ENCODE results near the gene SLC8A2.

Gene SLC8A2

DNA sequence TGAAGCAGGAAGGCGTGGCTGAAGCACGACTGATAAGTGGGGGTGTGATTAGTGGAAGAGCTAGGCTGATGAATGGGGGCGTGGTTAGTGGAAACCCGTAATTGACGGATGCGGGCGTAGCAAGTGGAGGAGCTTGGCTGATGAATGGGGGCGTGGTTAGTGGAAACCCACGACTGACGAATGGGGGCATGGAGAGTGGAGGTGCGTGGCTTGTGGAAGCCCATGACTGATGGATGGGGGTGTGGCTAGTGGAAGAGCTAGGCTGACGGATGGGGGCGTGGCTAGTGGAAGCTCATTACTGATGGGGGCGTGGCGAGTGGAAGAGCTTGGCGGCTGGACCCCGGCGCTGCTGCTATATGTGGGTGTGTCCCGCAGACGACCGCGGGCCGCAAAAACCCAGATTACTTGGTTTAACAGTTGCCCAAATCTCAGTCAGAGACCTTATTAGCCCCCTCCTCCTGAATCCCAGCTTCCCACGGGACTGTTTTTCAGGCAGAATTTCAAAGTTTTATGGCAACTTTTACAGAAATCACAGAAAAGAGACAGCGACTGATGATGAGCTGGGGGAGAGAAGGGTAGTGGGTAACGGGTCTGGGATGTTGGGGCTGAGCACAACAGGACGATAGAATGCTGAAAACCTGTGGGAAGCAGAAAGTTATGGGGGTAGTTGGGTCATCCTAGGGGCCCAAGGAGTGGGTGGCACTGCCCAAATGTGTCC, 43.4 kb downstream of the SLC8A2 start:
- TF ChIP-seq, protein P1, sequence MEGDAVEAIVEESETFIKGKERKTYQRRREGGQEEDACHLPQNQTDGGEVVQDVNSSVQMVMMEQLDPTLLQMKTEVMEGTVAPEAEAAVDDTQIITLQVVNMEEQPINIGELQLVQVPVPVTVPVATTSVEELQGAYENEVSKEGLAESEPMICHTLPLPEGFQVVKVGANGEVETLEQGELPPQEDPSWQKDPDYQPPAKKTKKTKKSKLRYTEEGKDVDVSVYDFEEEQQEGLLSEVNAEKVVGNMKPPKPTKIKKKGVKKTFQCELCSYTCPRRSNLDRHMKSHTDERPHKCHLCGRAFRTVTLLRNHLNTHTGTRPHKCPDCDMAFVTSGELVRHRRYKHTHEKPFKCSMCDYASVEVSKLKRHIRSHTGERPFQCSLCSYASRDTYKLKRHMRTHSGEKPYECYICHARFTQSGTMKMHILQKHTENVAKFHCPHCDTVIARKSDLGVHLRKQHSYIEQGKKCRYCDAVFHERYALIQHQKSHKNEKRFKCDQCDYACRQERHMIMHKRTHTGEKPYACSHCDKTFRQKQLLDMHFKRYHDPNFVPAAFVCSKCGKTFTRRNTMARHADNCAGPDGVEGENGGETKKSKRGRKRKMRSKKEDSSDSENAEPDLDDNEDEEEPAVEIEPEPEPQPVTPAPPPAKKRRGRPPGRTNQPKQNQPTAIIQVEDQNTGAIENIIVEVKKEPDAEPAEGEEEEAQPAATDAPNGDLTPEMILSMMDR (IDR thresholded peaks at IDR 0.05; ENCODE audit: control extremely low read depth, extremely low read depth, low read depth, missing control alignments): no peak
- POLR2A ChIA-PET: interaction anchor here (0.5 kb wide), 1 partner anchor 909 kb away, joined by 3 read pairs; no protein-coding TSS in a partner anchor
- DNase-seq (ENCODE audit: extremely low spot score): peak; percentile 89
- CTCF ChIA-PET: interaction anchor here (0.7 to 3.1 kb wide), 36 partner anchors 9 to 441 kb away, joined by 3 to 32 read pairs (median 4); partner anchors contain the start of genes DHX34, EHD2, KPTN and MEIS3

DNA sequence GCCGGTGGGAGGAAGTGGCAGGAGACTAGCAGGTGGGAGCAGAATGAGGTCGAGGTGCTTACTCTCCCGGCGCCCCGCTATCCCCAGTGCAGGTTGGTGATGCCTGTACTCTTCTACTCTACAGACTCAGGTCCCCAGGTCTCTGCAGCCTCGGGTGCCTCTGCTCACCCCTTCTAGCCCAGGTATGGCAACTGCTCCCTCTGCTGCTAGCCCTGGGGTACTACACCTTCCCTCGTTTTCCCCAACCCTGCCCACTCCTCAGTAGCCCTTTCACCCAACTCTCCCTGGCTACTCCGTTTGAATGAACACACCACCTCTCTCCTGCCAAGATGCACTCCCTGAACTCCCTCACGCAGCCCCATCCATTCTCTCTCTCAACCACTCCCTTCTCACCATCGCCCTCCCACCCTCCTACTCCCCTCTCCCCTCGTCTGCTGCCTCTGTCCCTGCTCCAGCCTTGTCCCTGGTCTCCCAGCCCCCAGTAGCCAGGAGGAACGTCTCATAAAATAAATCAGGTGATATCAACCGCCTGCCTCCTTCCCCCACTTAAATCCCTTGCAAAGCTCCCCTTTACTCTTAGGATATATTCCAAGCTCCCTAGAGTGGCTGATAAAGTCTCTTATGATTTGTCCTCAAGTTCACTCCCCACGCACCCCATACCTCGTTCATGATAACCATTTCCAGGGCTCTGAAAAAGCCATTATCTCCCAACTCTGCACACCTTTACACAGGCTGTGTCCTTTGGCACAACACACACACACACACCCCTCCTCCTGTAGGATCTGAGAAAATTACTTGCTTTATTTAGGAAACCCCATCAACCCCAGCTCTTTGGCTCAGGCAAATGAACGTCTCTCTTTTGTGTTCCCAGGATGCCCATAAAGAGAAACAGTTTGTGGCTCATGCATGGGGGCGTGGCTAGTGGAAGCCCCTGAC, 44.2 kb downstream of the SLC8A2 start:
- TF ChIP-seq, protein P1 (IDR thresholded peaks at IDR 0.05; ENCODE audit: control extremely low read depth, extremely low read depth, low read depth, missing control alignments): peak; percentile 78
- ChIA-PET CTCF (interaction anchor here (0.8 to 3.1 kb wide), 32 partner anchors 9 to 317 kb away, joined by 3 to 32 read pairs (median 4); partner anchors contain the start of genes DHX34, EHD2, KPTN and MEIS3), POLR2A (interaction anchor here (0.5 kb wide), 1 partner anchor 910 kb away, joined by 3 read pairs; no protein-coding TSS in a partner anchor)
- peak; percentile 84 for DNase-seq (ENCODE audit: extremely low spot score)

DNA sequence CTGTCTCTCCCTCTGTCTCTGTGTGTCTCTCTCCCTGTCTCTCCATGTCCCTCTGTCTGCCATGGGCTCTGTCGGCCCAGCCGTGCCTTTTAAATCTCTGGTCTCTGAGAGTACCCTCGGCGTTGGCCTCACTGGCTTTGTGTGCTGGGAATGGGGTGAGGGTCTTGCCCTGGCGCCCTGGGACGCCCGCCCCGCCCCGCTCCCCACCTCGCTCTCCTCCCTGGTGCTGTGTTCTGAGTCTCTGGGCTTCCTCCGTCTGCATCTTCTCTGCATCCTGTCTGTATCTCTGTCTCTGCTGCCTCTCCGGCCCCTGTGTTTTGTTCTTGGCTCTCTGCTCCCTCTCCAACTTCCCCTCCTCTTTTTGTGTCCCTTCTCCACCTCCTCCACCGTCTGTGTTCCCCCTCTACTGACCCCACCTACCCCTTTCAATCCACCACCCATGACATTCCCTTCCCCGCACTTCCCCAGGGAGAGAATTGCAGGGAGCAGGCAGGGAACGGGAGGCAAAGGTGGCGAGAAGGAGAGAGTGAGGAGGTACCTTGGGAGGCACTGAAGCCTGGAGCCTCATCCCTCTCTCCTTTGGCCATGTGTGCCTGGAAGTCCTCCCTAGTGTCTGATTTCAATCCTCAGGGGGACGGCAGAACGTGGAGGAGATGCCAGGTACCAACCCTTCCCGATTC, 48.4 kb downstream of the SLC8A2 start:
- ChIA-PET POLR2A (no interaction called here), CTCF (interaction anchor here (2.2 kb wide), 1 partner anchor 13 kb away, joined by 13 read pairs; no protein-coding TSS in a partner anchor)
- TF ChIP-seq, protein P1 (IDR thresholded peaks at IDR 0.05; ENCODE audit: control extremely low read depth, extremely low read depth, low read depth, missing control alignments): no peak
- no peak for DNase-seq (ENCODE audit: extremely low spot score)

DNA sequence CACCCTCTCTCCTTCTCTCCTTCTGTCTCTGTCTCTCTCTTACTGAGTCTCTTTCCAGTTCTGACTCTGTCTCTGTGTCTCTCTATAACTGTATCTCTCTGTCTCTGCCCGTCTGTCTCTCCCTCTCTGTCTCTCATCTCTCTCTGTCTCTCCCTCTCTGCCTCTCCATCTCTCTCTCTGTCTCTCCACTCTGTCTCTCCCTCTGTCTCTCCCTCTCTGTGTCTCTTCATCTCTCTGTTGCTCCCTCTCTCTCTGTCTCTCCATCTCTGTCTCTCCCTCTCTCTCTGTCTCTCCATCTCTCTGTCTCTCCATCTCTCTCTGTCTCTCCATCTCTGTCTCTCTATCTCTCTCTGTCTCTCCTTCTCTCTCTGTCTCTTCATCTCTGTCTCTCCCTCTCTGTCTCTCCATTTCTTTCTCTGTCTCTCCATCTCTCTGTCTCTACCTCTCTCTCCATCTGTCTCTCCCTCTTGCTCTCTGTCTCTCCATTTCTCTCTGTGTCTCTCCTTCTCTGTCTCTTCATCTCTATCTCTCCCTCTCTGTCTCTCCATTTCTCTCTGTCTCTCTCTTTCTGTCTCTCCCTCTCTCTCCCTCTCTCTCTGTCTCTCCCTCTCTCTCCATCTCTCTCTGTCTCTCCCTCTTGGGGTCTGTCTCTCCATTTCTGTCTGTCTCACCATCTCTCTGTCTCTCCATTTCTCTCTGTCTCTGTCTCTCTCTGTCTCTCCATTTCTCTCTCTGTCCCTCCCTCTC, 49.1 kb downstream of the SLC8A2 start:
- ChIA-PET CTCF (no interaction called here), POLR2A (no interaction called here)
- TF ChIP-seq, protein P1 (IDR thresholded peaks at IDR 0.05; ENCODE audit: control extremely low read depth, extremely low read depth, low read depth, missing control alignments): no peak
- DNase-seq (ENCODE audit: extremely low spot score): no peak

DNA sequence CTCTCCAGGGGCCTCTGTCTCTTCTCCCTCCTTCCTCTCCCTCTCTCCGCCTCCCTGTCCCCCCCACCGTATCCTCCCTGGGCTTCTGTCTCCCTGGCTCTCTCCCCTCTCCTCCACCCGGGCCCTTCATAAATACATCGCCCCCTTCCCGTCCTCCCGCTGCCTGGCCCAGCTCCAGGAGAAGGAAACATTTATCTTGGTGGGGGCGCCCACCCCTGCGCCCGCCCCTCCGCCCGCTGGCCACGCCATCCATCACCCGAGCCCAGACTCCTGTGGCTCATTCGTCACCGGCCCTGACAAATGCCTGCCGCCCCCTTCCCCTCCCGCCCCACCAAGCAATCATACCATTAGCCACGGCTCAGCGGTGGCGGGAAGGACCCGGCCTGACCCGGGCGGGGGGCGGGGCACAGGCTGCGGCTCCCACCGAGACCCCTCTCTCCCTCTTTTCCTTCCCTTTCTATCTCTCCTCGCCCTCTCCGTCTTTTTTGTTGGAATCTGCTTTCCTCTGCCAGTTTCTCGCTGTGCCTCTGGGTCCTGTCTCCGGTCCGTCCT, 49.8 kb downstream of the SLC8A2 start:
- TF ChIP-seq, protein P1 (IDR thresholded peaks at IDR 0.05; ENCODE audit: control extremely low read depth, extremely low read depth, low read depth, missing control alignments): no peak
- DNase-seq (ENCODE audit: extremely low spot score): no peak
- ChIA-PET POLR2A (no interaction called here), CTCF (no interaction called here)
